Endometrial microvascular endothelial cells (primary cell): Measurements from ENCODE around the gene SAMD8. TPM values are rescaled to one million over a fixed set of nuclear protein-coding genes. Genes with fewer than 3 reads are reported as not detected.

ENCODE experiments used
- total RNA-seq: library from RNA; depleted of rRNA; stranded (reverse); fragments of >200 nt; gene quantifications from one replicate; pipeline ENCODE4 v1.2.3, GENCODE V29; 2015; ENCODE audit errors: inconsistent ontology term

Gene SAMD8
- total RNA-seq, 1 donor from 2014 or later, result 17.3 TPM

Other genes with a start within 250 kb of the SAMD8 start
- gene VDAC2, start 99.1 kb downstream of the SAMD8 start, total RNA-seq, result 193 TPM
- gene COMTD1, start 124.3 kb downstream of the SAMD8 start, total RNA-seq, result 1.5 TPM